SK-N-MC (cell line): ENCODE data around the gene BPIFB1.

ENCODE experiments used
- DNase-seq: peaks from one replicate; pipeline ENCODE4 v3.0.0-alpha.2; 2011; ENCODE audit warnings: low read depth, low spot score
- H3K27ac ChIP-seq: fragments of 200-600 bp; sonication (generic); 2 replicates; pipeline ENCODE4 v1.5.1; 2016; ENCODE audit warnings: mixed run types
- H3K36me3 ChIP-seq: fragments of 200-600 bp; sonication (generic); 2 replicates; pipeline ENCODE4 v1.6.1; 2017; ENCODE audit warnings: antibody characterized with exemption, low read length, mixed read lengths; ENCODE audit not compliant: insufficient read depth
- H3K4me3 ChIP-seq: fragments of 200-600 bp; sonication (generic); 2 replicates; pipeline ENCODE4 v1.5.1; 2016
- H3K9ac ChIP-seq: fragments of 200-600 bp; sonication (generic); 2 replicates; pipeline ENCODE4 v1.8.0; 2017; ENCODE audit warnings: mixed run types, mixed read lengths; ENCODE audit not compliant: insufficient read length
- H3K9me3 ChIP-seq: fragments of 200-600 bp; sonication (generic); 2 replicates; pipeline ENCODE4 v1.6.1; 2017; ENCODE audit warnings: low read depth, mild to moderate bottlenecking, antibody characterized with exemption, low read length, moderate library complexity, mixed read lengths
- EZH2 ChIP-seq: fragments of 200-600 bp; sonication (generic); IDR thresholded peaks from one replicate; pipeline ENCODE4 v1.6.1; 2017; ENCODE audit warnings: antibody characterized with exemption
- FOXP2 ChIP-seq: optimal IDR thresholded peaks from 2 replicates; pipeline ENCODE3; 2011; ENCODE audit warnings: mild to moderate bottlenecking, moderate library complexity; ENCODE audit not compliant: insufficient read depth; ENCODE audit errors: extremely low read length, control extremely low read depth
- POLR2AphosphoS5 ChIP-seq: IDR thresholded peaks from 2 replicates; pipeline ENCODE4 v1.6.1; 2012; ENCODE audit warnings: mild to moderate bottlenecking, low read depth, low read length, borderline replicate concordance

Gene BPIFB1

GRCh38 chr20:33282991-33283555 lies at the start of gene BPIFB1:
Gene BPIFB1 (plus strand): TSS chr20:33283214. CDS start chr20:33286074, 2,860 bp downstream.
- no peak within 1 kb of the TSS for H3K9ac ChIP-seq
- no peak within 1 kb of the TSS for H3K27ac ChIP-seq

DNA sequence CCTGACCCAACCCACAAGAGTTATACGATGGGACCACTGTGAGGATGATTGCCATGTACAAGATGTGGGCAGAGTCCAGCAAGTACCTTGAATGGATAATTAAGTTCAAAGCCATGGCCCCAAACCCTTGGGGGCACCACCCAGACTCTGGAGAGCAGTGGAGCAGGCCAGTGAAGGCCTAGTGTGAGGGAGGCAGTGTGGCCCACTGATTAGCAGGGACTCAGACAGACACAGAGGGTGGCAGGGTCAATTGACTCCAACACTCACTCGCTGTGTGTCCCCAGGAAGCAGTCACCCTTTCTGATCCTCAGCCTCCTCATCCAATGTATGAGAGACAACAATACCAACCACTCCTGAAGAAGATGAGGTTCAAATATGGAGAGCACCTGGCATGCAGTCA lies 49.0 kb upstream of the BPIFB1 start:
- DNase-seq = no peak
- TF ChIP-seq POLR2AphosphoS5 (no peak), FOXP2 (no peak), EZH2 (no peak)
- H3K9ac ChIP-seq = no peak overlapping the region
- no peaks in the 10 kb centered on the region for H3K36me3 ChIP-seq
- H3K4me3 ChIP-seq = no peak overlapping the region
- no peaks in the 10 kb centered on the region for H3K9me3 ChIP-seq
- H3K27ac ChIP-seq = no peak overlapping the region

More at GRCh38 chr20:33282991-33283555, at the start of gene BPIFB1:
- Histone ChIP-seq H3K36me3 (no peaks in the 10 kb centered on the region), H3K9me3 (no peaks in the 10 kb centered on the region), H3K4me3 (no peak within 1 kb of the TSS)
- no peak for DNase-seq
- no peak for TF ChIP-seq POLR2AphosphoS5
- no peak for TF ChIP-seq EZH2
- TF ChIP-seq FOXP2 = no peak

DNA sequence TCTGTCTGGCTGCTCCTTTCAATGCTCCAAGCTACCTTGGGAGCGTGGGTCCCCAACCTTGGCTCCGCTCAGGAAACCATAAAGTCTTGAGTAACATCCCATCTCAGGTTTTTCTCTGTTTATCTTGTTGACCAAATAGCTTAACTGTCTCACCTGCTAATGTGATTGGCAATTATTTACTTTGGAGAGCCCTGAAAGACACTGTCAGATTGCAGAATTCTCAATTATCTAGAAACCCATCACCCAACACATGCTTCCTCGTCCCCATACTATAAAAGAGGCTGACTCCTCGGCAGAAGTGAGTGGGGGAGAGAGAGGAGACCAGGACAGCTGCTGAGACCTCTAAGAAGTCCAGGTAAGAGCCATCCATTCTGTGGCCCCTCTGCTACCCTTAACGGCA lies 47.3 kb upstream of the BPIFB1 start, which contains the start of gene BPIFA1:
Gene BPIFA1, plus strand, starts transcription at position 301 of the 400 bp plus-strand sequence. CDS start 1,716 bp downstream, outside the sequence.
- Histone ChIP-seq H3K27ac (no peak within 1 kb of the TSS), H3K4me3 (no peak within 1 kb of the TSS), H3K9me3 (no peaks in the 10 kb centered on the region), H3K9ac (no peak within 1 kb of the TSS), H3K36me3 (no peaks in the 10 kb centered on the region)
- no peak for DNase-seq
- TF ChIP-seq POLR2AphosphoS5 (no peak), EZH2 (no peak)

DNA sequence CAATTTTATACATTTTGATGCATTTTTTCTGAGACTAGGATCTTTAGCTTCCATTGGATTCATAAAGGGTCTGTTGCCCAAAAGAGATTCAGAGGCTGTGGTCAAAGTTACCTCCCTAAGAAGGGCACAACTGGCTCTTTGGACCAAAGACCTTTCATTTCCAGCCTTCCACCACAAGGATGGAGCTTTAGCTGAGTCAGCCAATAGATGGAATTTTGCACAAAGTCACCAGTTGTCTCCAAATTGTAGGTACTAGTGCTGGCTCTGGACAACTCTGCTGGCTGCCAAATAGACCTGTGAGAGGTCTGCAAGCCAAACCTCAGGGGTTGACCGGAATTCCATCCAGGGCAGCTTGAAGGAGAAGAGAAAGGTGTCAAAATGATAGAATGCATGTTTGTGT lies 46.7 kb upstream of the BPIFB1 start:
- no peak overlapping the region for H3K9ac ChIP-seq
- TF ChIP-seq POLR2AphosphoS5 (no peak), FOXP2 (no peak), EZH2 (no peak)
- H3K4me3 ChIP-seq = no peak overlapping the region
- H3K9me3 ChIP-seq = no peaks in the 10 kb centered on the region
- DNase-seq = no peak
- no peaks in the 10 kb centered on the region for H3K36me3 ChIP-seq
- H3K27ac ChIP-seq = no peak overlapping the region

DNA sequence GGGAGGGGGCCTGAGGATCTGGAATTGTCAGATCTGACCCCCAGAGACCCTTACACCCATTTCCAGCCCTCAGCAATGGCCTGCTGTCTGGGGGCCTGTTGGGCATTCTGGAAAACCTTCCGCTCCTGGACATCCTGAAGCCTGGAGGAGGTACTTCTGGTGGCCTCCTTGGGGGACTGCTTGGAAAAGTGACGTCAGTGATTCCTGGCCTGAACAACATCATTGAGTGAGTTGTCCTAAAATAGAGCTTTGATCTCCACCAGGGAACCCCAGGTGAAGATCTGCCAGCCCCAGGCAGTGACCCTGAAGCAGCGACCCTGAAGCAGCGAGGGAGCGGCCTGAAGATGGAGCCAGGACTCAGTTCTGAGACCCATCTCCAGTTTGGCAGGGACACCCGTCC lies 45.0 kb upstream of the BPIFB1 start:
- no peaks in the 10 kb centered on the region for H3K36me3 ChIP-seq
- H3K9me3 ChIP-seq = no peaks in the 10 kb centered on the region
- no peak overlapping the region for H3K4me3 ChIP-seq
- TF ChIP-seq POLR2AphosphoS5 (no peak), EZH2 (no peak), FOXP2 (no peak)
- no peak for DNase-seq
- H3K27ac ChIP-seq = no peak overlapping the region
- no peak overlapping the region for H3K9ac ChIP-seq

- H3K9me3 ChIP-seq = no peaks in the 10 kb centered on the region
These were observed 43.6 kb upstream of the BPIFB1 start for GRCh38 chr20:33239418-33239817.

DNA sequence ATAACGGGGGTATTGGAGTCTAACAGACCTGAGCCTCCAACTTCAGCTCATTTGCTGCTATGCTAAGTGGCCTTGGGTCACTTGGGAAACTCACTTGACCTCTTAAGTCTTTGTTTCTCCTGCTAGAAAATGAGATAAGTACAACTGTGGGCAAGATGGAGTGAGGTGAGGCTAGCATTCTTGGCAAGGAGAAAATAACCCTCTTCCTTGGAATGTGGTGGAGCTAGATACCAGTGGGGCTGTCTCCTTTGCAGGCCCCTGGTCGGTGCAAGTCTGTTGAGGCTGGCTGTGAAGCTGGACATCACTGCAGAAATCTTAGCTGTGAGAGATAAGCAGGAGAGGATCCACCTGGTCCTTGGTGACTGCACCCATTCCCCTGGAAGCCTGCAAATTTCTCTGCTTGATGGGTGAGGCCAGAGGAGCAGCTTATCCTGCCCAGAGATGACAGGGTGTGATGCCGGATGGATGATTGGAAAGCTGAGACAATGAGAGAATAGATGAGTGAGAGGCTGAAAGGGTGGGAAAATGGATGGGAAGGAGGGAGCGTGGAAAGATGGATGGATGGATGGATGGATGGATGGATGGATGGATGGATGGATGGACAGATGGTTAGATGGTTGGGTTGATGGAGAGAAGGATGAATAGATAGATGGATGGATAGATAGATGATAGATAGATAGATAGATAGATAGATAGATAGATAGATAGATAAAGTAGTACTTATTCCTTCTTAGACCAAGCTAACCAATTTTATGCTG lies 42.9 kb upstream of the BPIFB1 start:
- Histone ChIP-seq H3K9ac (no peak overlapping the region), H3K4me3 (no peak overlapping the region), H3K36me3 (no peaks in the 10 kb centered on the region), H3K27ac (no peak overlapping the region), H3K9me3 (no peaks in the 10 kb centered on the region)
- DNase-seq = no peak
- TF ChIP-seq FOXP2 (no peak), EZH2 (no peak), POLR2AphosphoS5 (no peak)

More at GRCh38 chr20:33239418-33239817, 43.6 kb upstream of the BPIFB1 start:
- no peak for DNase-seq
- H3K4me3 ChIP-seq = no peak overlapping the region
- no peak for TF ChIP-seq EZH2
- no peak for TF ChIP-seq FOXP2
- TF ChIP-seq POLR2AphosphoS5 = no peak
- H3K36me3 ChIP-seq = no peaks in the 10 kb centered on the region
- no peak overlapping the region for H3K9ac ChIP-seq
- H3K27ac ChIP-seq = no peak overlapping the region

GRCh38 chr20:33240923-33241322 lies 42.1 kb upstream of the BPIFB1 start:
- TF ChIP-seq POLR2AphosphoS5 (no peak), FOXP2 (no peak), EZH2 (no peak)
- Histone ChIP-seq H3K4me3 (no peak overlapping the region), H3K9ac (no peak overlapping the region), H3K9me3 (no peaks in the 10 kb centered on the region), H3K36me3 (no peaks in the 10 kb centered on the region), H3K27ac (no peak overlapping the region)
- no peak for DNase-seq
